ENCODE measurements around the gene PTGS1.
"Not testable (repeated sequence)": the region's sequence is repeated elsewhere in the genome, so short reads cannot be mapped to it uniquely, and the experiment has no call there.

PTGS1 gene

GRCh38 chr9:122347348-122348287 is 23.2 kb upstream of the PTGS1 start:
- DNase-seq, result no peak

DNA sequence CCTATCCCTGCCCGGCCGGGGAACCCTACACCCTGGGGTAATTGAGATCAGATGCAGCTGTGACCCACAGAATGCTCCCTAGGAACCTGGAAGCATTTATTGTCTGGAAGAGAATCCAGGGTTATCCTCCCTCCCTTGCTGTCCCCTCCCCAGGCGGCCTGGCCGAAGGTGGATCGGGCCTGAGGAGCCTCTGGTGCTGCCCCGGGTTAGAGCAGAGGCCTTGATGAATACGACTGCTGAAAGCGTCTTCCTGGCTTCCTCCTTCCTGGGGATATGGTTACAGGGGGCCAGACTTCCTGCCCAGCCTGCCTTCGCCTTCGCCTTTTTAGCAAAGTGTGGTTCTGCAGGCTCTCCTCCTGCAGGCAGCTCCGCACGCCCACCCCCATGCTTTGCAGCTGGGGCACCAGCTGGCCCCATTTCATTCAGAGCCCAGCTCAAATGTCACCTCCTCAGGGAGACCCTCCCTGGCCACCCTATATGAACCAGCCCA is 22.5 kb upstream of the PTGS1 start:
- no peak for DNase-seq

GRCh38 chr9:122348791-122349190 is 22.0 kb upstream of the PTGS1 start:
- no peak for DNase-seq

GRCh38 chr9:122349201-122349600 is 21.6 kb upstream of the PTGS1 start:
- DNase-seq, result no peak

DNA sequence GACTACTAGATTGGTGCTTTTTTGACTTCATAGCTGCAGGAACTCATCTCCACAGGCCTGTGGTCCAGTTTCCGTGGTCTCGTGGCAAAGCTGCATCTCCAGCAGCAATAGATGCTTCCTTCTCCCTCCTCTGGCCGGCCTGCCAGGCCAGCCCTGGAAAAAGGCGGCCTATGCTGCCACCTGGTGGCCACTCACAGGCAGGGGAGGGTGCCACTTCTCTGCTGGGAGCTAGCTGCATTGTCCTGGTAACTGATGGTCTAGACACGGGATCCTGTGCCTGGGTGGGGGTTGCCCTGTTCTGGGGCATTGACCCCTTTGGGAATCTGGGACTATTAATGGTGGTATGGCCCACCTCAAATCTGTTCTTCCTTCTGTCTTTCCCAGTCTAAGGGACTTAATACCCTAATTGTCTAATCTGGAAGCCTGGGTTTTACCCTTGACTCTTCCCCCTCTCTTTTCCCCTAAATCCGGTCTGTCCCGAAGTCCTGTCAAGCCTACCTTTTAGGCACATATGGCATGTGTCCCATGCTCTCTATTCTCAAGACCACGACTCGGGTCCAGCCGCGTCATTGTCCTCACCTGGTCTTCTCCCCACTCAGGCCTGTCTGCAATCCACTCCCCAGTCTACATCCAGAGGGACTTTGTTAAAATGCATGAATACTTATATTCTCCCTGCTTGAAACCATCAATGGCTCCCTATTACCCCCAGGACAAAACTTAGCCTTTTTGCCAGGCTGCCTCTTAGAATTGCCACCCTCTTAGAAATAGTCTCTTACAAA is 20.1 kb upstream of the PTGS1 start:
- DNase-seq, result peak; percentile 62

- DNase-seq, result no peak
Measured at GRCh38 chr9:122354536-122355199, 16.2 kb upstream of the PTGS1 start.

- no peak for DNase-seq
Measured at GRCh38 chr9:122355336-122355875, 15.4 kb upstream of the PTGS1 start.

- no peak for DNase-seq
Measured at GRCh38 chr9:122356627-122357026, 14.2 kb upstream of the PTGS1 start.

DNA sequence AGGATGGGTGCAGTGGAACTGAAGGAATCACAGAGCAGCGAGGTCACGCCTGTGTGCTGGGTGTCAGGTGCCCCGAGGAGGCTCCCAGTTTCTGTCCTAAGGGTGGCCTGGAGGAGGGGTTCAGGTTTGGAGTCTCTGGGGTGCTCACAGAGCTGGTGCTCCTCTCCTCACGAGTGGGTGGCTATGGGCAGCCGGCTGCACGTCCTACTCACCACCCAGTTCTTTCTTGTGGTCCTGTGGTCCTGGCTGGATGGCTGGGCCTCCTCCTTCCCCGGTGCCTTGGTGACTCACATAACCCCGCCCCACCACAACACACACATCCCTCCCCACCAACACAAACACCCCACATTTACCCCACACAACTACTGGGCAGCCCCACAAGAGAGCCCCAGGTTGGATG is 9.9 kb upstream of the PTGS1 start:
- no peak for DNase-seq

GRCh38 chr9:122363131-122363530 is 7.7 kb upstream of the PTGS1 start:
- not testable (repeated sequence) for DNase-seq

DNA sequence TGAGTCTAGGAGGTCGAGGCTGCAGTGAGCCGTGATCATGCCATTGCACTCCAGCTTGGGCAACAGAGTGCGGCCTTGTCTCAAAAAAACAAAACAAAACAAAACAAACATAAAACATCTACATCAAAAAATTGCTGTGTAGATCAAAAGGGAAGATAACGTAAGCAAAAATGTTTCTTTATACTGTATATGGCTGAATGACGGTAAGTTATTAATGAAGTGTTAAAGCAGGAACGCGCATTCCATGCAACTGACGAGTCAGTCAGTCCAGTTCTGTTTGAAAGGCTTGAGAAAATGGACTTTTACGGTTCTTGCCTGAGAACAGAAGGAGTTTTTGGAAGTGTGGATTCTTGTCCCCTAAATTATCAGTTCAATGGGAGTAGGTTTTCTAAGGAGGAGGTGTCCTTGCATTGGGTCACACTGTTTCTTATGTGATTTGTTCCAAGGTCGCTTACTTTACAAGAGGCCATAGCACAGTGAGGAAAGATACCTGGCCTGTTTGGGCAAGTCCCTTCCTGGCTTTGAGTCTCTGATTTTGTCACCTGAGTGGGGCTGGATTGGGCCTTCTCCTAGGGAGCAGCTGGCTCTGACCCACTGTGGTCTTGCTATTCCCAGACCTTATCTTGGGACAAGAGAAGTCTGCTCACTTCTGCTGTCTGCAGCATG is 6.6 kb upstream of the PTGS1 start:
- DNase-seq, result no peak

GRCh38 chr9:122364783-122365150 is 6.1 kb upstream of the PTGS1 start:
- DNase-seq, result no peak

- DNase-seq, result no peak
Measured at GRCh38 chr9:122366074-122366660, 4.7 kb upstream of the PTGS1 start.

GRCh38 chr9:122367065-122367464 is 3.8 kb upstream of the PTGS1 start:
- DNase-seq, result no peak

GRCh38 chr9:122367774-122368460 is 2.9 kb upstream of the PTGS1 start:
- DNase-seq, result no peak

GRCh38 chr9:122368642-122369041 is 2.2 kb upstream of the PTGS1 start:
- DNase-seq, result no peak

DNA sequence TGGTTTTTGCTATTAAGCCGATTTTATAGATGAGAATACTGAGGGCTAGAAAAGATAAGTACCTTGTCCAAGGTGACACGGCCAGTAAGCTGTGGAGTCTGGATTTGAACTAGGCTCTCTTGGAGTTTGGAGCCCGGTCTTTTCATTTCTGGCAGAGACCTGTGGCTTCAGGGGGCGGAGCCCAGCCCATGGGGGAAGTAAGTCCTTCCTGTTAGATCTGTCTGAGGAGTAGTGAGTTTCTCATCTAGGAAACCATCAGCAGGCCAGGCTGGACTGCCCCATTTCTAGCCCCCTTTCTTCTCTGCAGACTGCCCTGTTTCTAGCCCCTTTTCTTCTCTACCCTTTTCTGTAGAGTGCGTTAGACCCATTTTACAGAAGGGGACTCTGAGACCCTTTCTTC is 521 bp upstream of the PTGS1 start:
- DNase-seq, result no peak

DNA sequence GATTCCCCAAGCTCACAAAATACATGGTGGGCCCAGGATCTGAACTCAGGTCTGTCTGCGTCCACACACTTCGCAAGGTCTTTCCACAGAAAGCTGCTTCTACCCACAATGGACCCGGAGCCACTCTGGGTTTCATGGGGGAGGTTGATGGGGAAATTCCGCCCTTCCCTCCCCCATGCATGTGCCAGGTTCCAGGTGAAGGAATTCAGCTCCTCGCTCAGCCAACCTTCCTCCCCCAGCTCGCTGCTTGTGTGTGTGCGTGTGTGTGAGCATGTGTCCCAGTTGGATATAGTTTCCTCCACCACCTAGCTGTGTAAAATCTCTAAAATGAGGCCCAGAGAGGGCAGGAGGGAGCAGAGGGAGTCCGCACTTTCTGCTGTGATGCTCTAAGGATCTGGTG is 1.0 kb downstream of the PTGS1 start:
- no peak for DNase-seq

GRCh38 chr9:122372856-122373845 is 2.3 kb downstream of the PTGS1 start:
- no peak for DNase-seq

DNA sequence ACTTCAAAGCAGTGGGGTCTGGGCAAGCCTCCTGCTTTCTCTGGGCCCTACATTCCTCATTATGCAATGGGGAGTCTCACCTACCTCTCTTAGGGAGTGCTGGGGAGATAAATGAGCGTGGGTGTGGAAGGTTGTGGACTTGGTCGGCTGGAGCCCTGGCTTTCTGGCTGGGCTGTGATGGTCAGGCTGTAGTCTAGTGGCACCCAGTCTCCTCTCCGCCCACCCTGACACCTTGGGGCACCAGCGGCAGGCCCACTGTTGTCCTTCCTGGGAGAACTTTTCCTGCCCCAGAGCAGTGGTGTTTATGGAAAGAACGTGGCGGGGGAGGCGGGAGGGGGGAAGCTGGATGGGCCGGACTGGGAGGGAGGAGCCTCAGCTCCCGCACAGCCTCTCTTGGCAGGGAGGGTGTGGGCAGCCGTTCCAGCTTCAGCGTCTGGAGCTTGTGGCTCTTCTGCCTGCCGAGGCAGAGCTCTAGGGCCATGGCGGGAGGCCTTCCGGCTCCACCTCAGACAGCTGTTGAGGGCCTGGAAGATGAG is 4.1 kb downstream of the PTGS1 start:
- DNase-seq, result no peak

Measured in central memory CD4-positive, alpha-beta T cell (primary cell).